ENCODE measurements around the gene CACNA1G.

CACNA1G gene

DNA sequence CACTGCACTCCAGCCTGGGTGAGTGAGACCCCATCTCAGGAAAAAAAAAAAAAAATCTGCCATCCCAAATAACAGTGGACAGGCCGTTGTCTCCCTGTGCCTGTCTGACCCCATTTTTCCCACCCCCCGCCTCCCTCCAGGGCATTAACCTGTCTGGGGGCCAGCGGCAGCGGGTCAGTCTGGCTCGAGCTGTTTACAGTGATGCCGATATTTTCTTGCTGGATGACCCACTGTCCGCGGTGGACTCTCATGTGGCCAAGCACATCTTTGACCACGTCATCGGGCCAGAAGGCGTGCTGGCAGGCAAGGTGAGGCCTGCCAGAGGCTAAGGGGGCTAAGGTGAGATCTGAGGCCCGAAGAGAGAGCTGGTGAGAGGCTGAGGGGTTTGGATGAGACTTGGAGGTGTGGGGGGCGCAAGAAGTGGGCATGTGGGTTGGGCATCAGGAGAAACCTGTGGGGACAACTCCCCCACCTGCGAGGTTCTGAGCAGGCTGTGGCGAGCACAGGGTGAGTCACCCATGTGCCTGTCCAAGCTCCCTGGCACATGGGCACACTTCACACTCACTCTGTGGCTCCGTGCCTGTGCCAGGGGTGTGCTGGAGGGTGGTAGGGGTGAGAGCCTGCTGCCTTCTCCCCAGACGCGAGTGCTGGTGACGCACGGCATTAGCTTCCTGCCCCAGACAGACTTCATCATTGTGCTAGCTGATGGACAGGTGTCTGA lies 112.5 kb downstream of the CACNA1G start:
- Histone ChIP-seq H3K4me1 (ENCODE audit: insufficient read depth, low read length) (no peaks in the 10 kb centered on the region), H3K9me3 (ENCODE audit: insufficient read depth, low read length, severe bottlenecking) (no peaks in the 10 kb centered on the region), H3K36me3 (ENCODE audit: insufficient read depth, low read length) (no peaks in the 10 kb centered on the region), H4K20me1 (ENCODE audit: insufficient read depth, low read length) (no peaks in the 10 kb centered on the region), H3K4me2 (ENCODE audit: insufficient read depth, low read length) (no peak overlapping the region), H3K4me3 (ENCODE audit: low read depth in 1 of 2, low read length in 2 of 2) (no peak overlapping the region), H3K79me2 (ENCODE audit: insufficient read depth, low read length) (no peaks in the 10 kb centered on the region), H2AFZ (ENCODE audit: low read depth, low read length) (no peak overlapping the region), H3K9ac (ENCODE audit: low read depth, low read length) (no peak overlapping the region), H3K27ac (ENCODE audit: low read length) (no peak overlapping the region), H3K27me3 (ENCODE audit: insufficient read depth, low read length, poor library complexity) (no peaks in the 10 kb centered on the region)
- TF ChIP-seq EZH2 (IDR thresholded peaks at IDR 0.05; ENCODE audit: borderline replicate concordance, low read depth, low read length, severe bottlenecking) (no peak), CTCF (IDR thresholded peaks at IDR 0.05; ENCODE audit: borderline replicate concordance, extremely low read depth, low read length, poor library complexity, severe bottlenecking) (no peak)
- DNase-seq: no peak
- no peak for ATAC-seq (ENCODE audit: insufficient read depth, low read depth)

DNA sequence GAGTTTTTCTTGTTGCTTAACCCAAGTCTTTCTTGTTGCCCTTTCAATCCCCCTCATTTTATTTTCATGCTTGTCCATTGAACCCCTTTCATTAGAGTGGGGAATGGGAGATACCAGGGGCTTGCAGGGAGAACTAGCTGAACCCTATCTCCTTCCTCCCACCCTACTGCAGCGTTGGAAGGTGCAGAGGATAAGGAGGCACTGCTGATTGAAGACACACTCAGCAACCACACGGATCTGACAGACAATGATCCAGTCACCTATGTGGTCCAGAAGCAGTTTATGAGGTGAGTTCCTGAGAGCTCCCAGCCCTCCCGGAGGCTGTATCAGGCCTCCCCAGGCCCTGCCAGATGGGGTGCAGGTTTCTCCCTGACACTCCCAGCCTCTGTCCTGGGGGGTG lies 114.7 kb downstream of the CACNA1G start:
- H3K4me1 ChIP-seq (ENCODE audit: insufficient read depth, low read length): no peaks in the 10 kb centered on the region
- H3K9me3 ChIP-seq (ENCODE audit: insufficient read depth, low read length, severe bottlenecking): no peaks in the 10 kb centered on the region
- no peaks in the 10 kb centered on the region for H3K36me3 ChIP-seq (ENCODE audit: insufficient read depth, low read length)
- H3K4me3 ChIP-seq (ENCODE audit: low read depth in 1 of 2, low read length in 2 of 2): no peak overlapping the region
- H4K20me1 ChIP-seq (ENCODE audit: insufficient read depth, low read length): no peaks in the 10 kb centered on the region
- H3K9ac ChIP-seq (ENCODE audit: low read depth, low read length): no peak overlapping the region
- no peak for DNase-seq
- no peak overlapping the region for H3K4me2 ChIP-seq (ENCODE audit: insufficient read depth, low read length)
- H3K79me2 ChIP-seq (ENCODE audit: insufficient read depth, low read length): no peaks in the 10 kb centered on the region
- ATAC-seq (ENCODE audit: insufficient read depth, low read depth): no peak
- TF ChIP-seq CTCF (IDR thresholded peaks at IDR 0.05; ENCODE audit: borderline replicate concordance, extremely low read depth, low read length, poor library complexity, severe bottlenecking) (no peak), EZH2 (IDR thresholded peaks at IDR 0.05; ENCODE audit: borderline replicate concordance, low read depth, low read length, severe bottlenecking) (no peak)
- H2AFZ ChIP-seq (ENCODE audit: low read depth, low read length): no peak overlapping the region
- H3K27ac ChIP-seq (ENCODE audit: low read length): no peak overlapping the region
- H3K27me3 ChIP-seq (ENCODE audit: insufficient read depth, low read length, poor library complexity): no peaks in the 10 kb centered on the region

DNA sequence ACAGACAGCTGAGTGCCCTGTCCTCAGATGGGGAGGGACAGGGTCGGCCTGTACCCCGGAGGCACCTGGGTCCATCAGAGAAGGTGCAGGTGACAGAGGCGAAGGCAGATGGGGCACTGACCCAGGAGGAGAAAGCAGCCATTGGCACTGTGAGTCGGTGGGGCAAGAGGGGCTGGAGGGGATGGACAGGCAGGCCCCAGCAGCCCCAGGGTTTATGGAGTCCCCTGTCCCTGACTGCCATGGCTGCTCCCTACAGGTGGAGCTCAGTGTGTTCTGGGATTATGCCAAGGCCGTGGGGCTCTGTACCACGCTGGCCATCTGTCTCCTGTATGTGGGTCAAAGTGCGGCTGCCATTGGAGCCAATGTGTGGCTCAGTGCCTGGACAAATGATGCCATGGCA lies 115.1 kb downstream of the CACNA1G start:
- Histone ChIP-seq H4K20me1 (ENCODE audit: insufficient read depth, low read length) (no peaks in the 10 kb centered on the region), H2AFZ (ENCODE audit: low read depth, low read length) (no peak overlapping the region), H3K79me2 (ENCODE audit: insufficient read depth, low read length) (no peaks in the 10 kb centered on the region), H3K4me1 (ENCODE audit: insufficient read depth, low read length) (no peaks in the 10 kb centered on the region), H3K27ac (ENCODE audit: low read length) (no peak overlapping the region), H3K4me2 (ENCODE audit: insufficient read depth, low read length) (no peak overlapping the region), H3K36me3 (ENCODE audit: insufficient read depth, low read length) (no peaks in the 10 kb centered on the region), H3K9me3 (ENCODE audit: insufficient read depth, low read length, severe bottlenecking) (no peaks in the 10 kb centered on the region), H3K4me3 (ENCODE audit: low read depth in 1 of 2, low read length in 2 of 2) (no peak overlapping the region), H3K27me3 (ENCODE audit: insufficient read depth, low read length, poor library complexity) (no peaks in the 10 kb centered on the region), H3K9ac (ENCODE audit: low read depth, low read length) (no peak overlapping the region)
- TF ChIP-seq CTCF (IDR thresholded peaks at IDR 0.05; ENCODE audit: borderline replicate concordance, extremely low read depth, low read length, poor library complexity, severe bottlenecking): no peak
- TF ChIP-seq EZH2 (IDR thresholded peaks at IDR 0.05; ENCODE audit: borderline replicate concordance, low read depth, low read length, severe bottlenecking): no peak
- DNase-seq: no peak
- no peak for ATAC-seq (ENCODE audit: insufficient read depth, low read depth)
